H1 (cell line): ENCODE data around the gene ZNF77. TPM values are rescaled to one million over a fixed set of nuclear protein-coding genes. Genes with fewer than 3 reads are reported as not detected.
A peak's percentile ranks its signal among the peaks of the same experiment; 100 is the strongest.

Experiments
- CTCF ChIA-PET: fragments of 300-600 bp; sonication (Branson Sonifier 250); formaldehyde crosslinking; loops from one replicate; lab custom pipeline; 2021; ENCODE audit not compliant: partially characterized antibody; lab: Charles Lee
- POLR2A ChIA-PET: fragments of 300-600 bp; sonication (Branson Sonifier 250); formaldehyde crosslinking; loops from one replicate; lab custom pipeline; 2021; ENCODE audit warnings: inconsistent platforms; ENCODE audit not compliant: partially characterized antibody; lab: Charles Lee
- DNase-seq, 2 experiments: peaks; one replicate each; pipeline versions ENCODE4 v3.0.0 to v3.0.0-alpha.2; 2010 to 2022; ENCODE audit warnings: low spot score in 2 of 2, low read depth in 1 of 2, mixed read lengths in 1 of 2
- FAIRE-seq: peaks from 2 replicates; lab custom pipeline; 2011; peaks lifted over from hg19 to GRCh38; lab: Jason Lieb, UNC
- H2AFZ ChIP-seq: 2 replicates; pipeline ENCODE4 v1.8.1; 2012; ENCODE audit warnings: low read length, inconsistent platforms
- H2AK5ac ChIP-seq: 2 replicates; pipeline ENCODE4 v1.6.1; 2013; ENCODE audit warnings: low read depth, low read length
- H2BK120ac ChIP-seq: replicated peaks from 2 replicates; pipeline ENCODE3; 2013; ENCODE audit warnings: low read depth, low read length, inconsistent platforms
- H2BK12ac ChIP-seq: 2 replicates; pipeline ENCODE4 v1.6.1; 2013; ENCODE audit warnings: low read depth, low read length
- H2BK15ac ChIP-seq: 2 replicates; pipeline ENCODE4 v1.6.1; 2013; ENCODE audit warnings: low read length
- H2BK20ac ChIP-seq: 2 replicates; pipeline ENCODE4 v1.6.1; 2013; ENCODE audit warnings: low read length
- H2BK5ac ChIP-seq: 2 replicates; pipeline ENCODE4 v1.6.1; 2013; ENCODE audit warnings: low read depth, low read length
- H3K14ac ChIP-seq: 2 replicates; pipeline ENCODE4 v1.6.1; 2013; ENCODE audit warnings: inconsistent platforms; ENCODE audit not compliant: insufficient read length
- H3K18ac ChIP-seq: 2 replicates; pipeline ENCODE4 v1.6.1; 2013; ENCODE audit warnings: low read length; ENCODE audit errors: extremely low read depth
- H3K23ac ChIP-seq: 2 replicates; pipeline ENCODE4 v1.6.1; 2013; ENCODE audit warnings: inconsistent platforms; ENCODE audit not compliant: insufficient read length
- H3K23me2 ChIP-seq: 2 replicates; pipeline ENCODE4 v1.6.1; 2013; ENCODE audit warnings: low read depth, low read length
- H3K27ac ChIP-seq: 2 replicates; pipeline ENCODE4 v1.6.1; 2011; ENCODE audit warnings: low read depth, low read length, inconsistent platforms
- H3K27me3 ChIP-seq, 4 experiments: replicated peaks in 1 of 4; 1 replicate in 1 of 4; 2 replicates in 3 of 4; pipeline versions ENCODE4 v1.6.1 to v1.8.1; 2011 to 2013; ENCODE audit warnings: low read length in 3 of 4, mild to moderate bottlenecking in 3 of 4, inconsistent platforms in 2 of 4, mixed read lengths in 2 of 4, moderate library complexity in 1 of 4; ENCODE audit not compliant: control insufficient read depth in 3 of 4, insufficient read depth in 3 of 4; ENCODE audit errors: extremely low read depth in 1 of 4
- H3K36me3 ChIP-seq, 4 experiments: 2 replicates each; pipeline versions ENCODE4 v1.6.1 to v1.8.1; 2011 to 2013; ENCODE audit warnings: mild to moderate bottlenecking in 4 of 4, low read length in 3 of 4, moderate library complexity in 2 of 4, control low read depth in 1 of 4, inconsistent platforms in 1 of 4; ENCODE audit not compliant: insufficient read depth in 4 of 4, control insufficient read depth in 2 of 4
- H3K4ac ChIP-seq: replicated peaks from 2 replicates; pipeline ENCODE3; 2013; ENCODE audit warnings: low read length, low read depth, mixed read lengths, inconsistent platforms; ENCODE audit not compliant: insufficient read length
- H3K4me1 ChIP-seq, 4 experiments: replicated peaks in 1 of 4; 1 replicate in 1 of 4; 2 replicates in 3 of 4; pipeline versions ENCODE4 v1.6.1 to v1.8.1; 2011 to 2013; ENCODE audit warnings: low read length in 3 of 4, inconsistent platforms in 2 of 4, mixed read lengths in 1 of 4; ENCODE audit not compliant: insufficient read depth in 4 of 4, control insufficient read depth in 3 of 4
- H3K4me2 ChIP-seq, 2 experiments: 2 replicates each; pipeline versions ENCODE4 v1.6.1 to v1.8.1; 2011 to 2013; ENCODE audit warnings: low read depth in 2 of 2, low read length in 2 of 2, control low read depth in 1 of 2, inconsistent platforms in 1 of 2, mild to moderate bottlenecking in 1 of 2; ENCODE audit not compliant: insufficient read depth in 1 of 2
- H3K4me3 ChIP-seq, 4 experiments: fragments of 200-600, 300-600 bp in 1 of 4; sonication (generic), shearing (Covaris generic), sonication (Bioruptor Twin) in 1 of 4; 2 replicates each; pipeline versions ENCODE4 v1.5.1 to v1.8.1; 2011 to 2016; ENCODE audit warnings: low read length in 4 of 4, low read depth in 3 of 4, control low read depth in 2 of 4, inconsistent platforms in 2 of 4, mild to moderate bottlenecking in 2 of 4, mixed read lengths in 1 of 4, moderate library complexity in 1 of 4; ENCODE audit not compliant: insufficient read depth in 2 of 4; ENCODE audit errors: extremely low read depth in 1 of 4
- H3K56ac ChIP-seq: replicated peaks from 2 replicates; pipeline ENCODE3; 2013; ENCODE audit warnings: low read depth, mild to moderate bottlenecking, mixed read lengths, low read length, inconsistent platforms; ENCODE audit not compliant: insufficient read length
- H3K79me1 ChIP-seq: 2 replicates; pipeline ENCODE4 v1.6.1; 2013; ENCODE audit warnings: low read depth, low read length, control low read depth
- H3K79me2 ChIP-seq, 2 experiments: 2 replicates each; pipeline versions ENCODE4 v1.6.1 to v1.8.1; 2012 to 2013; ENCODE audit warnings: low read length in 2 of 2, mild to moderate bottlenecking in 2 of 2, inconsistent platforms in 1 of 2; ENCODE audit not compliant: insufficient read depth in 2 of 2, control insufficient read depth in 1 of 2
- H3K9ac ChIP-seq, 4 experiments: replicated peaks in 1 of 4; 1 replicate in 1 of 4; 2 replicates in 3 of 4; pipeline versions ENCODE4 v1.6.1 to v1.8.1; 2011 to 2013; ENCODE audit warnings: low read depth in 3 of 4, low read length in 3 of 4, control low read depth in 2 of 4, mild to moderate bottlenecking in 2 of 4, moderate library complexity in 2 of 4, inconsistent platforms in 1 of 4; ENCODE audit errors: extremely low read depth in 1 of 4
- H3K9me3 ChIP-seq, 2 experiments: 2 replicates each; pipeline versions ENCODE4 v1.6.1 to v1.8.1; 2012 to 2013; ENCODE audit warnings: mild to moderate bottlenecking in 2 of 2, moderate library complexity in 2 of 2, control low read depth in 1 of 2, inconsistent platforms in 1 of 2, low read depth in 1 of 2, low read length in 1 of 2, mixed read lengths in 1 of 2; ENCODE audit not compliant: insufficient read depth in 2 of 2
- H4K20me1 ChIP-seq, 2 experiments: replicated peaks in 1 of 2; 2 replicates each; pipeline versions ENCODE3 to v1.8.1; 2011 to 2013; ENCODE audit warnings: inconsistent platforms in 2 of 2, low read length in 2 of 2, mild to moderate bottlenecking in 1 of 2; ENCODE audit not compliant: insufficient read depth in 2 of 2, control insufficient read depth in 1 of 2
- H4K5ac ChIP-seq: 2 replicates; pipeline ENCODE4 v1.6.1; 2013; ENCODE audit warnings: low read length, low read depth, mixed read lengths, inconsistent platforms; ENCODE audit not compliant: insufficient read length
- H4K8ac ChIP-seq: 2 replicates; pipeline ENCODE4 v1.8.0; 2013; ENCODE audit warnings: mild to moderate bottlenecking, moderate library complexity, low read length, inconsistent platforms; ENCODE audit not compliant: insufficient read depth; ENCODE audit errors: extremely low read depth
- H4K91ac ChIP-seq: replicated peaks from 2 replicates; pipeline ENCODE3; 2013; ENCODE audit warnings: low read length, mixed read lengths, inconsistent platforms; ENCODE audit not compliant: insufficient read length
- CHD1 ChIP-seq: IDR thresholded peaks from 2 replicates; pipeline ENCODE4 v1.6.1; 2012; ENCODE audit warnings: low read depth, low read length, improper control_type of control experiment
- HDAC2 ChIP-seq, 2 experiments: fragments of 300-600 bp in 1 of 2; sonication (generic) in 1 of 2; IDR thresholded peaks; 2 replicates each; pipeline ENCODE4 v1.6.1; 2011 to 2012; ENCODE audit warnings: low read depth in 2 of 2, low read length in 2 of 2, mild to moderate bottlenecking in 2 of 2, moderate library complexity in 2 of 2, borderline replicate concordance in 1 of 2, inconsistent platforms in 1 of 2
- PHF8 ChIP-seq: fragments of 200-600 bp; sonication (generic); conservative IDR thresholded peaks from 2 replicates; pipeline ENCODE4 v1.7.1; 2012; ENCODE audit warnings: low read depth, mild to moderate bottlenecking, inconsistent platforms, low read length, moderate library complexity
- POLR2A ChIP-seq, 2 experiments: IDR thresholded peaks; 1 replicate in 1 of 2; 2 replicates in 1 of 2; pipeline ENCODE4 v1.6.1; 2011; ENCODE audit warnings: low read depth in 2 of 2, low read length in 2 of 2, mild to moderate bottlenecking in 2 of 2; ENCODE audit errors: control extremely low read depth in 1 of 2
- RBBP5 ChIP-seq: IDR thresholded peaks from 2 replicates; pipeline ENCODE4 v1.7.1; 2012; ENCODE audit warnings: low read depth, mild to moderate bottlenecking, inconsistent platforms, low read length, moderate library complexity, borderline replicate concordance
- SUZ12 ChIP-seq: fragments of 200-600 bp; sonication (generic); IDR thresholded peaks from 2 replicates; pipeline ENCODE4 v1.6.1; 2012; ENCODE audit warnings: mild to moderate bottlenecking, inconsistent platforms, low read length, moderate library complexity, mixed read lengths
- TCF12 ChIP-seq: IDR thresholded peaks from 2 replicates; pipeline ENCODE4 v1.6.1; 2011; ENCODE audit warnings: low read depth, mild to moderate bottlenecking, low read length
- ZNF274 ChIP-seq: IDR thresholded peaks from 2 replicates; pipeline ENCODE4 v1.7.0; 2012; ENCODE audit warnings: low read length, borderline replicate concordance; ENCODE audit errors: extremely low read depth
- WGBS, 2 experiments: shearing (Covaris generic) in 1 of 2; methylation state at CpG; one replicate each; pipeline versions ENCODE4 v1.1.6 to v1.1.7; 2013 to 2015; ENCODE audit warnings: low lambda C conversion rate in 2 of 2, mixed read lengths in 2 of 2, inconsistent platforms in 1 of 2, low coverage in 1 of 2, missing lambda C conversion rate in 1 of 2; ENCODE audit not compliant: insufficient replicate concordance in 2 of 2, insufficient coverage in 1 of 2, insufficient read length in 1 of 2; ENCODE audit errors: extremely low coverage in 1 of 2, missing lambda C conversion rate in 1 of 2; 5-methylcytosine and 5-hydroxymethylcytosine counted together
- polyA plus RNA-seq, 7 experiments: library from polyadenylated mRNA; depleted of rRNA in 3 of 7; stranded (reverse) in 5 of 7; unstranded in 2 of 7; fragments of >200 nt in 5 of 7; fragments of 200-250 nt in 2 of 7; gene quantifications; 1 replicate in 5 of 7; 2 replicates in 1 of 7; 4 replicates in 1 of 7; pipeline versions ENCODE4 v1.2.1 to v1.2.3, GENCODE V29; 2011 to 2013; ENCODE audit warnings: missing spikeins in 2 of 7, mixed read lengths in 2 of 7
- total RNA-seq: library from RNA; stranded (reverse); fragmentation: NEBNext Ultra II Directional; extraction: Animal tissue kit (Norgen Biotek cat#: 25700); gene quantifications from 2 replicates; pipeline ENCODE4 v1.2.1, GENCODE V29; 2021

ZNF77 gene
- total and polyA plus RNA-seq, 2 of the 8 experiments (the other 6 are each of a cell fraction or from before 2014, with no cell fraction given): 2.9 to 4.7 TPM

DNA sequence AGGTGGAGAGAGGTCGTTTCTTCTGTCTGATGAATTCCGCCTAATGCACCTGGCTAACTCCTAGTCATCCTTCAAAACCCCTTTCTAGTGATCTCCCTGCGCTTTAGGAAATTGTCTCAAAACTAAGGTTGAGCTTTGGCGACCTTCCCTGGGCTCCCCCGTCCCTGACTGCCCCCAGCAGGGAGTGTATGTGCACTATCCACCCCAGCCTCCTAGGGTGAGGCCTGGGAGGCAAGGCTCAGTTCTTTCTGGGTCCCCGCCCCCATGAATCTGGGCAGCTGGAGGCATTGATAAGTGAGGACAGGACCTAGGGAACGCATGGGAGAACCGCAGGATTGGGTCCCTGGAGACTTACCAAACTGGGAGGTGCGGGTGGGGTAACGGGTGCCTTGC, 33.0 kb upstream of the ZNF77 start:
- H3K4me3 ChIP-seq: peak overlapping the region; percentile 12 to 53 (median 22); a peak in 5 of 8 replicates
- no peak overlapping the region for H2BK15ac ChIP-seq
- H2BK5ac ChIP-seq: no peak overlapping the region; the same call in 1 of the 2 replicates
- no peaks in the 10 kb centered on the region for H3K36me3 ChIP-seq
- H3K4me2 ChIP-seq: peak overlapping the region; percentile 66 to 84
- H3K56ac ChIP-seq: no peak overlapping the region
- H3K79me2 ChIP-seq: no peaks in the 10 kb centered on the region
- peaks cover 0 to 13% (median 10%) of the 10 kb centered on the region in 4 experiments; a peak in 6 of 7 replicates for H3K27me3 ChIP-seq
- no peak overlapping the region for H2BK20ac ChIP-seq
- no peak for FAIRE-seq
- H2AK5ac ChIP-seq: no peak overlapping the region
- ChIA-PET POLR2A (interaction anchor here (0.8 to 4.3 kb wide), 8 partner anchors 9 to 97 kb away, joined by 3 to 26 read pairs (median 4); no protein-coding TSS in a partner anchor), CTCF (interaction anchor here (0.6 to 1.8 kb wide), 6 partner anchors 10 to 327 kb away, joined by 3 to 4 read pairs (median 3); no protein-coding TSS in a partner anchor)
- WGBS, 2 experiments: 34% methylated on average over 9 of the region's 10 CpGs; no CpG with 5 or more reads in 1 of the 2 experiments
- no peak overlapping the region for H4K91ac ChIP-seq
- DNase-seq: no peak
- no peak overlapping the region; the same call in 1 of the 2 replicates for H3K18ac ChIP-seq
- no peak overlapping the region for H3K9ac ChIP-seq
- no peak overlapping the region for H4K5ac ChIP-seq
- TF ChIP-seq ZNF274: no peak
- no peak for TF ChIP-seq HDAC2 (IDR thresholded peaks at IDR 0.05; ENCODE audit: borderline replicate concordance in 1 of 2, low read depth in 2 of 2, low read length in 2 of 2)
- no peak for TF ChIP-seq TCF12
- TF ChIP-seq CHD1: no peak
- TF ChIP-seq RBBP5: no peak
- no peak for TF ChIP-seq PHF8
- no peak for TF ChIP-seq SUZ12
- TF ChIP-seq POLR2A (IDR thresholded peaks at IDR 0.05; ENCODE audit: control extremely low read depth in 1 of 2, low read depth in 2 of 2, low read length in 2 of 2): no peak
- H3K79me1 ChIP-seq: no peaks in the 10 kb centered on the region
- no peak overlapping the region for H3K23ac ChIP-seq
- H2BK12ac ChIP-seq: no peak overlapping the region
- H3K14ac ChIP-seq: no peak overlapping the region
- H2AFZ ChIP-seq: no peak overlapping the region
- H4K8ac ChIP-seq: no peak overlapping the region; the same call in 1 of the 2 replicates
- no peak overlapping the region for H2BK120ac ChIP-seq
- H3K4ac ChIP-seq: no peak overlapping the region
- H3K27ac ChIP-seq: no peak overlapping the region
- no peaks in the 10 kb centered on the region for H4K20me1 ChIP-seq
- peaks cover 8% of the 10 kb centered on the region; the same call in 1 of the 2 replicates for H3K23me2 ChIP-seq
- peaks cover 0 to 17% (median 10%) of the 10 kb centered on the region in 4 experiments; a peak in 6 of 7 replicates for H3K4me1 ChIP-seq
- no peaks in the 10 kb centered on the region for H3K9me3 ChIP-seq
